ENCODE data around the gene GPX6.

GPX6 gene

DNA sequence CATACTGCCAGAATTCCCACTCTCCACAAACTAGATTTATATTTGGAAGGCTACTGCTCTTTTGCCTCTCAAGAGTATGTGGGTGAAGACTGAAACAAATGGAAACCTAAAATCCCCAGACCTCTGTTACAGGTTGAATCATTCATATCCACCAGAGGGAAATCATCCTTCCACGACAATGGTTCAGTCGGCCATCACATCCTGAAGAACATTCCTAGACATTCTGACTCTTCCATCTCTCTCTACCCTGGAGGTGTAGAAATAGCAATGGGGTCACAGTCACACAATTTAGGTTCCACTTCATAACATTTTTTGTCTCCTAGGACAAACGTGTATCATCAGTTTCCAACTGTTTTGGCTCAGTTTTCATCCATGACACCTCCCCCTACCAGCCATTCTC is 18.7 kb upstream of the GPX6 start:
- no peak for DNase-seq (ENCODE audit: extremely low read depth, insufficient read length)
- TF ChIP-seq, protein P1, sequence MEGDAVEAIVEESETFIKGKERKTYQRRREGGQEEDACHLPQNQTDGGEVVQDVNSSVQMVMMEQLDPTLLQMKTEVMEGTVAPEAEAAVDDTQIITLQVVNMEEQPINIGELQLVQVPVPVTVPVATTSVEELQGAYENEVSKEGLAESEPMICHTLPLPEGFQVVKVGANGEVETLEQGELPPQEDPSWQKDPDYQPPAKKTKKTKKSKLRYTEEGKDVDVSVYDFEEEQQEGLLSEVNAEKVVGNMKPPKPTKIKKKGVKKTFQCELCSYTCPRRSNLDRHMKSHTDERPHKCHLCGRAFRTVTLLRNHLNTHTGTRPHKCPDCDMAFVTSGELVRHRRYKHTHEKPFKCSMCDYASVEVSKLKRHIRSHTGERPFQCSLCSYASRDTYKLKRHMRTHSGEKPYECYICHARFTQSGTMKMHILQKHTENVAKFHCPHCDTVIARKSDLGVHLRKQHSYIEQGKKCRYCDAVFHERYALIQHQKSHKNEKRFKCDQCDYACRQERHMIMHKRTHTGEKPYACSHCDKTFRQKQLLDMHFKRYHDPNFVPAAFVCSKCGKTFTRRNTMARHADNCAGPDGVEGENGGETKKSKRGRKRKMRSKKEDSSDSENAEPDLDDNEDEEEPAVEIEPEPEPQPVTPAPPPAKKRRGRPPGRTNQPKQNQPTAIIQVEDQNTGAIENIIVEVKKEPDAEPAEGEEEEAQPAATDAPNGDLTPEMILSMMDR (IDR thresholded peaks at IDR 0.05; ENCODE audit: insufficient read depth, low read length, poor library complexity, severe bottlenecking), result no peak
- H3K36me3 ChIP-seq (ENCODE audit: control insufficient read depth, insufficient read depth, low read length), result no peaks in the 10 kb centered on the region
- H3K4me3 ChIP-seq (replicated peaks; ENCODE audit: low read depth, low read length), result no peak overlapping the region
- no peaks in the 10 kb centered on the region; the same call in none of the 2 replicates for H3K27me3 ChIP-seq (replicated peaks; ENCODE audit: control insufficient read depth, insufficient read depth, low read length)

DNA sequence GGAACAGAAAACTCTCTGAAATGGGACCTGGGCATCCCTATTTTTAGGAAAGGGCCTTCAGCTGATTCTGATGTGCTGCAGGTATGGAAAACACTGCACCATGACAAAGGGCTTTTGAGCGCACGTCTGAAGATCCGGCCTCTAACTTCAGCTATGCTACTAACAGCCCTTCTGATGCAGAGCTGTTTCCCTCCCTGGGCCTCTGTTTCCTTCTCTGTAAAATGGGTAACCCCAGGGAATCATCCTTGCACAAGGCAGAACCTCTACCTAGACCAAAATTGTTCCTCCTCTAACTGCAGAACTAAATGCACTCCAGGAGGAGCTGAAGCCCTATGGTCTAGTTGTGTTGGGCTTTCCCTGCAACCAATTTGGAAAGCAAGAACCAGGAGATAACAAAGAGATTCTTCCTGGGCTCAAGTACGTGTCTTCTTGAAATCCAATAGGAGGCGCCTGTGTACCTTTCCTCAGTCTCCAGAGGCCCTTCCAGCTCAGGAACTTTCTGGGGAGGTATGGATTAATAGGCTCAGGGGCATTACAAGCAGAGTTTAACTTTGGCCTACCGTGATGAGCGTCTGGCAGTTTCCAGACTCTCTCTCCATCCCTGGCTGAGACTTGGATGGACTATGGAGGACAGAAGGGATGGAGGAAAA is 16.0 kb upstream of the GPX6 start:
- Histone ChIP-seq H3K36me3 (ENCODE audit: control insufficient read depth, insufficient read depth, low read length) (no peaks in the 10 kb centered on the region), H3K27me3 (replicated peaks; ENCODE audit: control insufficient read depth, insufficient read depth, low read length) (no peaks in the 10 kb centered on the region; the same call in none of the 2 replicates), H3K4me3 (replicated peaks; ENCODE audit: low read depth, low read length) (no peak overlapping the region)
- TF ChIP-seq, protein P1 (IDR thresholded peaks at IDR 0.05; ENCODE audit: insufficient read depth, low read length, poor library complexity, severe bottlenecking), result peak; percentile 29
- no peak for DNase-seq (ENCODE audit: extremely low read depth, insufficient read length)

DNA sequence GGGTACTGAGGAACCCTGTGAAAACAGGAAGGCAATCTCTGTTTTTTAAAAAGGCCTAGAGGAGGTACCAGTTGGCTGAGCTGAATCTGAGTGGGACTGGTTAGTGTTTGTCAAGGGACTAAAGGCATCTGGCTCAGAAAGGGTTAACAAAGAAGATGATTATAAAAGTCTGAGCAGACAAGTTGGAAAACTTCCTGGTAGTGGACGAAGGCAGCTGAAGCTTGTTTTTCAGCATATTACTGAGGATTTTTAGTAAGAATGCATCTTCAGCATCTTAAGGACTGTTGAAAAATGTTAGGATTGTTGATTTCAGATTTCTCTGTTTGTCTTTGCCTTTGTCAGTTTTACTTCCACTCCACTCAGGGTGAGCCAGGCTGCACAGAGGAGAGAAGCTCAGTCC is 15.2 kb upstream of the GPX6 start:
- no peaks in the 10 kb centered on the region; the same call in none of the 2 replicates for H3K27me3 ChIP-seq (replicated peaks; ENCODE audit: control insufficient read depth, insufficient read depth, low read length)

DNA sequence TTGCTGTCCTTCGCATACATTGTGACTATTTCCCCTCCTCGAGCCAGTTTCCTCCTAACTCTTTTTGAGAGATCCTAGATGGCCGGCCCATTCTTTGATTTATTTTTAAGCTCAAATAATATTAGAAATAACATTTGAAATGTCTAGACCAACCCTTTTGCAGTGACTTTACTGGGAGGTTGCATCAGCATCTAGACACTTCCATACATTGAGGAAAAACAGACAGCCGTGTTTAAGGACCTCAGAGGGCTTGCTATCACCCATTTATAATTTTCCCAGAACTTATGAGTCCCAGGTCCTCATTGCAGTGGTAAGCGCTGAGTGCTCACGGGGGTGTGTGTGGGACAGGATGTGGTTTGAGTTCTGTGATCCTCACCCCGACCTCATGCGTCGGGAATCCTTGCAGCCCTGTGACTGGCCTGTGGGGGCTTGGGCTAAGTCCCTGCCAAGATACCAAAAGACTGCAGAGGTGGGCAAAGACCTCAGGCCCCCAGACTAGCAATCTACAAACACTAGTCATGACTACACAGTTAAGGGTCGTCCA is 10.0 kb upstream of the GPX6 start, which contains the start of gene GPX5:
TSS of gene GPX5 (plus strand) at position 386 of the 544 bp plus-strand sequence. CDS start at position 519, 133 bp downstream.
- H3K4me3 ChIP-seq (replicated peaks; ENCODE audit: low read depth, low read length), result no peak within 1 kb of the TSS
- no peak for DNase-seq (ENCODE audit: extremely low read depth, insufficient read length)
- TF ChIP-seq, protein P1 (IDR thresholded peaks at IDR 0.05; ENCODE audit: insufficient read depth, low read length, poor library complexity, severe bottlenecking), result no peak
- H3K27me3 ChIP-seq (replicated peaks; ENCODE audit: control insufficient read depth, insufficient read depth, low read length), result no peaks in the 10 kb centered on the region
- H3K36me3 ChIP-seq (ENCODE audit: control insufficient read depth, insufficient read depth, low read length), result no peaks in the 10 kb centered on the region

More for the DNA sequence above, 15.2 kb upstream of the GPX6 start:
- Histone ChIP-seq H3K36me3 (ENCODE audit: control insufficient read depth, insufficient read depth, low read length) (no peaks in the 10 kb centered on the region), H3K4me3 (replicated peaks; ENCODE audit: low read depth, low read length) (no peak overlapping the region)
- TF ChIP-seq, protein P1 (IDR thresholded peaks at IDR 0.05; ENCODE audit: insufficient read depth, low read length, poor library complexity, severe bottlenecking), result no peak
- no peak for DNase-seq (ENCODE audit: extremely low read depth, insufficient read length)

DNA sequence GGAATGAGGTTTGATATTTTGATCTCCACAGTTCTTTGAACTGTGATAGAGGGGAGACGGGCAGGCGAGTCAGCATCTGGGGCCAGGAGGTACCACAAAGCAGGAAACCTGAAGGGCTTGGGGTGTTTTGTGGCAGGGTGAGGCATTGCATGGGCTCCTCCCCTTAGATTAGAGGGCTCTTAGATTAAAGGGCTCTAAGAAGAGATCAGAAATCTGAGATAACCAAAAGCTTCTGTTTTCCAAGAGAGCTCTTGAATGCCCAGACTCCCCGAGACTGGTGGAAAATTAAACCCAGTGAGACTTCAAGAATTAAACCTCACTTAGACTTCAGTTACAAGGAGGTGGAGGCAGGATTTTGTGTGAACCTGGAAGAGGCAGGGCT is 7.6 kb upstream of the GPX6 start:
- TF ChIP-seq, protein P1 (IDR thresholded peaks at IDR 0.05; ENCODE audit: insufficient read depth, low read length, poor library complexity, severe bottlenecking), result no peak
- DNase-seq (ENCODE audit: extremely low read depth, insufficient read length), result no peak
- Histone ChIP-seq H3K36me3 (ENCODE audit: control insufficient read depth, insufficient read depth, low read length) (no peaks in the 10 kb centered on the region), H3K4me3 (replicated peaks; ENCODE audit: low read depth, low read length) (no peak overlapping the region), H3K27me3 (replicated peaks; ENCODE audit: control insufficient read depth, insufficient read depth, low read length) (no peaks in the 10 kb centered on the region)

Data from GM06990 (cell line).